KMS-11 (cell line): ENCODE measurements around the gene HTRA3.

Experiments used
- H2AFZ ChIP-seq: fragments of 200-600 bp; sonication (generic); 2 replicates; pipeline ENCODE4 v1.6.1; 2016; ENCODE audit warnings: antibody characterized with exemption, mixed run types, low read depth
- H3K27ac ChIP-seq: fragments of 200-600 bp; sonication (generic); 2 replicates; pipeline ENCODE4 v1.6.1; 2016; ENCODE audit warnings: mild to moderate bottlenecking, mixed run types
- H3K27me3 ChIP-seq: fragments of 200-600 bp; sonication (generic); 2 replicates; pipeline ENCODE4 v1.6.1; 2017; ENCODE audit warnings: mild to moderate bottlenecking, low read depth, mixed run types, moderate library complexity; ENCODE audit not compliant: insufficient read depth
- H3K36me3 ChIP-seq: fragments of 200-600 bp; sonication (generic); 2 replicates; pipeline ENCODE4 v1.6.1; 2017; ENCODE audit warnings: mild to moderate bottlenecking, mixed run types; ENCODE audit not compliant: insufficient read depth
- H3K4me1 ChIP-seq: fragments of 200-600 bp; sonication (generic); 2 replicates; pipeline ENCODE4 v1.6.1; 2016; ENCODE audit warnings: mild to moderate bottlenecking, low read depth, mixed run types; ENCODE audit not compliant: poor library complexity, severe bottlenecking
- H3K4me2 ChIP-seq: fragments of 200-600 bp; sonication (generic); 2 replicates; pipeline ENCODE4 v1.7.0; 2016; ENCODE audit warnings: mild to moderate bottlenecking, mixed run types
- H3K4me3 ChIP-seq: fragments of 200-600 bp; sonication (generic); IDR thresholded peaks from 2 replicates; pipeline ENCODE4 v1.6.1; 2017; ENCODE audit warnings: low read depth, low read length, mixed read lengths; ENCODE audit not compliant: insufficient read depth
- H3K79me2 ChIP-seq: fragments of 200-600 bp; sonication (generic); 2 replicates; pipeline ENCODE4 v1.6.1; 2016; ENCODE audit warnings: low read depth, mixed run types; ENCODE audit not compliant: insufficient read depth
- H3K9ac ChIP-seq: fragments of 200-600 bp; sonication (generic); 2 replicates; pipeline ENCODE4 v1.6.1; 2016; ENCODE audit warnings: mild to moderate bottlenecking, mixed run types
- H4K20me1 ChIP-seq: fragments of 200-600 bp; sonication (generic); 2 replicates; pipeline ENCODE4 v1.6.1; 2016; ENCODE audit warnings: mild to moderate bottlenecking, mixed run types; ENCODE audit not compliant: insufficient read depth
- TF ChIP-seq, protein P1 (sequence below): fragments of 200-600 bp; sonication (generic); conservative IDR thresholded peaks from 2 replicates; pipeline ENCODE4 v1.6.1; 2017; ENCODE audit warnings: low read depth, mild to moderate bottlenecking, antibody characterized with exemption, low read length, moderate library complexity, mixed read lengths

The HTRA3 gene

DNA sequence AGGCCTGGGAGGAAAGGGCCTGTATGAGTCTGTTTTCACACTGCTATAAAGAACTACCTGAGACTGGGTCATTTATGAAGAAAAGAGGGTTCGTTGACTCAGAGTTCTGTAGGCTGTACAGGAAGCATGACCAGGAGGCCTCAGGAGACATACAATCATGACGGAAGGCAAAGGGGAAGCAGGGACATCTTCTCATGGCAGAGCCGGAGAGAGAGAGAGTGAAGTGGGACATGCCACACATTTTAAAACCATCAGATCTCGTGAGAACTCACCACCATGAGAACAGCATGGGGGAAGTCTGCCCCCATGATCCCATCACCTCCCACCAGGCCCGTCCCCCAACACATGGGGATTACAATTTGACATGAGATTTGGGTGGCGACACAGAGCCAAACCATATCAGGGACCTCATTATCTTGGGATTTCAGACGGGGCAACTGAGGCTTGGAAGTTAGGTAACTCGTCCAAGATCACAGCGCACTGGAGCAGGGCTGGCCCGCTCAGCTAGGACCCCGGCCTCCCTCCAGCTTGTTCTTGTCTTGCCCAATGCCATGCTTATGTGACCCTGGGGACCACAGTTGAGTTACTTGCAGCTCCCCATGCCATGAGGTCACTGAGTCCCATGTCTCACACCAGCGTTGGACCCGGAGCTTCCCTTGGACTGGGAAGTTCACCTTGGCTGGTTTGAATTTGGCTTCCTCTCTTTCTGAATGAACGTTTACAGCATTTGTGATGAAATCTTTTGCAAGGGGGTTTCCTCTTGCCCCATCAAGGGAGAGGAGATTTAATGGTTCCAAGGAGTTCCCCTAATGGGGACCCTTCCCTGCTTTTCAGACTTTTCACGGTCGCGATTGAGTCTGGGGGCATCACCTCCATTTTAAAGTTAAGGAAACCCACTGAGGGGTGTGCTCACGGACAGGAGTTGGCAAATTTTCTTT lies 18.1 kb downstream of the HTRA3 start:
- no peak overlapping the region for H3K27ac ChIP-seq
- H3K36me3 ChIP-seq = no peaks in the 10 kb centered on the region
- H3K4me1 ChIP-seq = no peaks in the 10 kb centered on the region
- TF ChIP-seq, protein P1, sequence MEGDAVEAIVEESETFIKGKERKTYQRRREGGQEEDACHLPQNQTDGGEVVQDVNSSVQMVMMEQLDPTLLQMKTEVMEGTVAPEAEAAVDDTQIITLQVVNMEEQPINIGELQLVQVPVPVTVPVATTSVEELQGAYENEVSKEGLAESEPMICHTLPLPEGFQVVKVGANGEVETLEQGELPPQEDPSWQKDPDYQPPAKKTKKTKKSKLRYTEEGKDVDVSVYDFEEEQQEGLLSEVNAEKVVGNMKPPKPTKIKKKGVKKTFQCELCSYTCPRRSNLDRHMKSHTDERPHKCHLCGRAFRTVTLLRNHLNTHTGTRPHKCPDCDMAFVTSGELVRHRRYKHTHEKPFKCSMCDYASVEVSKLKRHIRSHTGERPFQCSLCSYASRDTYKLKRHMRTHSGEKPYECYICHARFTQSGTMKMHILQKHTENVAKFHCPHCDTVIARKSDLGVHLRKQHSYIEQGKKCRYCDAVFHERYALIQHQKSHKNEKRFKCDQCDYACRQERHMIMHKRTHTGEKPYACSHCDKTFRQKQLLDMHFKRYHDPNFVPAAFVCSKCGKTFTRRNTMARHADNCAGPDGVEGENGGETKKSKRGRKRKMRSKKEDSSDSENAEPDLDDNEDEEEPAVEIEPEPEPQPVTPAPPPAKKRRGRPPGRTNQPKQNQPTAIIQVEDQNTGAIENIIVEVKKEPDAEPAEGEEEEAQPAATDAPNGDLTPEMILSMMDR = no peak
- no peaks in the 10 kb centered on the region for H3K79me2 ChIP-seq
- H2AFZ ChIP-seq = no peak overlapping the region
- no peak overlapping the region for H3K9ac ChIP-seq
- no peaks in the 10 kb centered on the region for H3K27me3 ChIP-seq
- H3K4me3 ChIP-seq = no peak overlapping the region
- H3K4me2 ChIP-seq = no peak overlapping the region
- H4K20me1 ChIP-seq = no peaks in the 10 kb centered on the region

DNA sequence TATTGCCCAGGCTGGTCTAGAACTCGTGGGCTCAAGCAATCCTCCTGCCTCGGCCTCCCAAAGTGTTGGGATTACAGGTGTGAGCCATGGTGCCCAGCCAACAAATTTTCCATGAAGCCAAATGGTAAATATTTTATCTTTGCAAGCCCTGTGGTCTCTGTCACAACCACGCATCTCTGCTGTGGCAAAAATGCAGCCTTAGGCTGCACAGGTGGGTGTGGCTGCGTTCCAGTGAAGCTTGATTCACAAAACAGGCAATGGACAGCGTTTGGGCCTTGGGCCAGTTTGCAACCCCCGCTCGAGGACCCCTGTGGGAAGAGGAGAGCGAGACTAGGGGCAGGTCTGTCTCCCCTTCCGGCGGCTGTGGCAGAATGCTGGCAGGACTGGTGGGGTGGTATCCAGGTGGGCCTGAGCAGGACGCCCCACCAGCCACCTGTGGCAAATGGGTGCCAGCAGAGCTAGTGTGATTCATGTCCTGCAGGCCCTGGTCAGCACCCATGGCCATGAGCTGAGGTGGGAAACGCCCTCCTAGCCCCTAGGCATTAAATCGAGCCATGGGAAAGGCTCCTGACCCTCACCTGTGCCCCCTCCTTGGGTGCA lies 19.7 kb downstream of the HTRA3 start:
- no peak overlapping the region for H3K4me3 ChIP-seq
- no peaks in the 10 kb centered on the region for H3K79me2 ChIP-seq
- H3K27me3 ChIP-seq = no peaks in the 10 kb centered on the region
- H2AFZ ChIP-seq = no peak overlapping the region
- no peaks in the 10 kb centered on the region for H3K4me1 ChIP-seq
- H3K9ac ChIP-seq = no peak overlapping the region
- no peak overlapping the region for H3K27ac ChIP-seq
- H3K4me2 ChIP-seq = no peak overlapping the region
- H4K20me1 ChIP-seq = no peaks in the 10 kb centered on the region
- no peaks in the 10 kb centered on the region for H3K36me3 ChIP-seq
- TF ChIP-seq, protein P1 = no peak

DNA sequence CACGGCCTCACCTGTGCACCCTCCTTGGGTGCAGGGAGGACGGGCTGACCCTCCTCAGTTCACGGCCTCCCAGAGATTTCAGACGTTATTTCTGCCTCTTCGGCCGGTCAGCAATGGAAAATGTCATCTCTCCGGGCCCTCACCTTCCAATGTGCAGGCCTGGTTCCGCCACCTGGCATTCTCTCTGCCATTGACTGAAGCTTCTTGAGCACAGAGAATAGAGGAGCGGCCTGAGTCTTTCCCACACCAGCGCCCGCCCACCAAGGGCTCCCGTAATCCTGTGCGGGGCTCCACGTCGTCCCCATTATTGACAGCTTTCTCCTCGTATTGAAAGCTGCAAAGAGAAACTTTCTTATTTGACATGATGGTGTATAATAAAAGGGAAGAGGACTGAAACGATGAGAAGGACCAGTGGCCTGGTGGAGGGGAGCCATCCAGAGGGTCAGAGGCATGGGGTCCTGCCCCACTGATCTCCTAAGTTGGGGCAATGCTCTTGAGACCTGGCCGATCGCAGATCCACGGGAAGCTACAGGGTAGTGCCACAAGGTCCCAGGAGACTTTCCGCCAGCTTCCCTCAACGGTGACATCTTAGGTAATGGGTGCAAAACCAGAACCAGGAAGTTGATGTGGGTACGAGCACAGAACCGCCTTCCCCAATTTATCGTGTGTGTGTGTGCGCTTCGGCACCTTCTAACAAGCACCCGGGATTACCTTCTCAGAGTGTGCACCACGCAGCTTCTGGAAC lies 20.6 kb downstream of the HTRA3 start:
- H3K4me1 ChIP-seq = no peaks in the 10 kb centered on the region
- TF ChIP-seq, protein P1 = no peak
- H3K27me3 ChIP-seq = no peaks in the 10 kb centered on the region
- no peak overlapping the region for H3K9ac ChIP-seq
- no peak overlapping the region for H3K27ac ChIP-seq
- H3K4me2 ChIP-seq = no peak overlapping the region
- H3K36me3 ChIP-seq = no peaks in the 10 kb centered on the region
- H4K20me1 ChIP-seq = no peaks in the 10 kb centered on the region
- H3K79me2 ChIP-seq = no peaks in the 10 kb centered on the region
- H3K4me3 ChIP-seq = no peak overlapping the region
- H2AFZ ChIP-seq = no peak overlapping the region

DNA sequence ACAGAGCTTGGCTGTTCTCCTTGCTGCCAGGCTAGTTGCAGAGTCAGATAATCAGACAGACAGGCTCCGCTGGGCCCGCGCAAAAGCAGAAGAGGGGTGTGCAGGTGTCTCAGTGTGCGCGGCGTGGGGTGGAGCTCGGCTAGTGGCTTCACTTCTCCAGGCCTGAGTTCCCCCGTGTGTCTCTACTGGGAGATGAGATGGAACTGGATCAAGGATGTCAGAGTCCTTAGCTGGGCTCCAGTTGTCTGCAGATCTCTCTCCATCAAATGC lies 21.1 kb downstream of the HTRA3 start:
- Histone ChIP-seq H3K79me2 (no peaks in the 10 kb centered on the region), H2AFZ (no peak overlapping the region), H3K36me3 (no peaks in the 10 kb centered on the region), H4K20me1 (no peaks in the 10 kb centered on the region), H3K4me2 (no peak overlapping the region), H3K4me1 (no peaks in the 10 kb centered on the region), H3K27ac (no peak overlapping the region), H3K9ac (no peak overlapping the region), H3K27me3 (no peaks in the 10 kb centered on the region), H3K4me3 (no peak overlapping the region)
- TF ChIP-seq, protein P1 = no peak
